Muscle layer of duodenum (tissue), 2 donors: Measurements from ENCODE around the gene DAAM1.

Source experiments
- H3K27ac ChIP-seq: one replicate; pipeline ENCODE4 v1.7.0; 2013; ENCODE audit warnings: mild to moderate bottlenecking, low read length
- H3K27me3 ChIP-seq: one replicate; pipeline ENCODE4 v1.7.0; 2013; ENCODE audit warnings: low read depth, mild to moderate bottlenecking, control low read depth, low read length
- H3K36me3 ChIP-seq, 2 donors: one replicate each; pipeline ENCODE4 v1.7.0; 2013; ENCODE audit warnings: low read length in 2 of 2, control low read depth in 1 of 2, mild to moderate bottlenecking in 1 of 2; ENCODE audit not compliant: insufficient read depth in 2 of 2, control insufficient read depth in 1 of 2
- H3K4me1 ChIP-seq, 2 donors: one replicate each; pipeline ENCODE4 v1.7.0; 2013; ENCODE audit warnings: low read length in 2 of 2, mild to moderate bottlenecking in 2 of 2, control low read depth in 1 of 2, moderate library complexity in 1 of 2; ENCODE audit not compliant: insufficient read depth in 2 of 2, control insufficient read depth in 1 of 2
- H3K4me3 ChIP-seq, 2 donors: one replicate each; pipeline ENCODE4 v1.7.0; 2013; ENCODE audit warnings: low read length in 2 of 2, low read depth in 1 of 2, mild to moderate bottlenecking in 1 of 2
- H3K9me3 ChIP-seq, 2 donors: one replicate each; pipeline ENCODE4 v1.7.0; 2013; ENCODE audit warnings: low read length in 2 of 2, control low read depth in 1 of 2, mild to moderate bottlenecking in 1 of 2; ENCODE audit not compliant: control insufficient read depth in 1 of 2
- donor health status: healthy.

DAAM1 gene

GRCh38 chr14:59333668-59334067 is 145.2 kb downstream of the DAAM1 start:
- no peak overlapping the region for H3K4me3 ChIP-seq
- H3K4me1 ChIP-seq, result peaks cover 14 to 49% of the 10 kb centered on the region in 2 donors
- H3K36me3 ChIP-seq, result peaks cover 5 to 7% of the 10 kb centered on the region in 2 donors
- no peaks in the 10 kb centered on the region for H3K9me3 ChIP-seq
- H3K27ac ChIP-seq, result peak overlapping the region; percentile 81
- H3K27me3 ChIP-seq, result no peaks in the 10 kb centered on the region

- no peaks in the 10 kb centered on the region for H3K27me3 ChIP-seq
- H3K9me3 ChIP-seq, result no peaks in the 10 kb centered on the region
- H3K4me3 ChIP-seq, result no peak overlapping the region
- peak overlapping the region; percentile 81 for H3K27ac ChIP-seq
- peaks cover 5 to 7% of the 10 kb centered on the region in 2 donors for H3K36me3 ChIP-seq
- peaks cover 14 to 50% of the 10 kb centered on the region in 2 donors for H3K4me1 ChIP-seq
These were observed 145.8 kb downstream of the DAAM1 start for GRCh38 chr14:59334253-59334652.

- H3K27me3 ChIP-seq, result no peaks in the 10 kb centered on the region
- H3K36me3 ChIP-seq, result peaks cover 4 to 6% of the 10 kb centered on the region in 2 donors
- H3K4me3 ChIP-seq, result no peak overlapping the region
- H3K9me3 ChIP-seq, result no peaks in the 10 kb centered on the region
- H3K4me1 ChIP-seq, result peaks cover 14 to 47% of the 10 kb centered on the region in 2 donors
- peak overlapping the region; percentile 80 for H3K27ac ChIP-seq
These were observed 147.6 kb downstream of the DAAM1 start for GRCh38 chr14:59336098-59336497.

GRCh38 chr14:59336706-59337105 is 148.2 kb downstream of the DAAM1 start:
- peaks cover 14 to 47% of the 10 kb centered on the region in 2 donors for H3K4me1 ChIP-seq
- H3K27me3 ChIP-seq, result no peaks in the 10 kb centered on the region
- H3K4me3 ChIP-seq, result no peak overlapping the region
- H3K9me3 ChIP-seq, result no peaks in the 10 kb centered on the region
- peaks cover 0 to 6% of the 10 kb centered on the region in 2 donors for H3K36me3 ChIP-seq
- peak overlapping the region; percentile 80 for H3K27ac ChIP-seq

- Histone ChIP-seq H3K27ac (peak overlapping the region; percentile 80), H3K4me1 (peaks cover 14 to 47% of the 10 kb centered on the region in 2 donors), H3K4me3 (no peak overlapping the region), H3K9me3 (no peaks in the 10 kb centered on the region), H3K27me3 (no peaks in the 10 kb centered on the region), H3K36me3 (peaks cover 0 to 6% of the 10 kb centered on the region in 2 donors)
These were observed 148.7 kb downstream of the DAAM1 start for GRCh38 chr14:59337141-59337611.

- Histone ChIP-seq H3K9me3 (no peaks in the 10 kb centered on the region), H3K4me1 (peaks cover 6 to 43% of the 10 kb centered on the region in 2 donors), H3K27me3 (no peaks in the 10 kb centered on the region), H3K4me3 (no peak overlapping the region), H3K27ac (peak overlapping the region; percentile 80), H3K36me3 (peaks cover 4 to 6% of the 10 kb centered on the region in 2 donors)
These were observed 150.3 kb downstream of the DAAM1 start for GRCh38 chr14:59338761-59339160.

- no peaks in the 10 kb centered on the region for H3K27me3 ChIP-seq
- H3K27ac ChIP-seq, result peak overlapping the region; percentile 46
- H3K4me3 ChIP-seq, result no peak overlapping the region
- peaks cover 6 to 37% of the 10 kb centered on the region in 2 donors for H3K4me1 ChIP-seq
- H3K9me3 ChIP-seq, result no peaks in the 10 kb centered on the region
- H3K36me3 ChIP-seq, result peaks cover 4 to 6% of the 10 kb centered on the region in 2 donors
These were observed 151.3 kb downstream of the DAAM1 start for GRCh38 chr14:59339524-59340330.

- no peak overlapping the region for H3K27ac ChIP-seq
- peaks cover 6 to 8% of the 10 kb centered on the region in 2 donors for H3K36me3 ChIP-seq
- no peaks in the 10 kb centered on the region for H3K27me3 ChIP-seq
- H3K9me3 ChIP-seq, result no peaks in the 10 kb centered on the region
- peaks cover 6 to 28% of the 10 kb centered on the region in 2 donors for H3K4me1 ChIP-seq
- no peak overlapping the region for H3K4me3 ChIP-seq
These were observed 153.5 kb downstream of the DAAM1 start for GRCh38 chr14:59341858-59342477.

GRCh38 chr14:59342516-59343484 is 154.3 kb downstream of the DAAM1 start:
- Histone ChIP-seq H3K36me3 (peaks cover 8 to 10% of the 10 kb centered on the region in 2 donors), H3K27ac (peak overlapping the region; percentile 57), H3K4me3 (no peak overlapping the region), H3K9me3 (no peaks in the 10 kb centered on the region), H3K4me1 (peaks cover 0 to 21% of the 10 kb centered on the region in 2 donors), H3K27me3 (no peaks in the 10 kb centered on the region)

- Histone ChIP-seq H3K27me3 (no peaks in the 10 kb centered on the region), H3K4me1 (peaks cover 0 to 13% of the 10 kb centered on the region in 2 donors), H3K27ac (peak overlapping the region; percentile 57), H3K4me3 (no peak overlapping the region), H3K9me3 (no peaks in the 10 kb centered on the region), H3K36me3 (peaks cover 14 to 16% of the 10 kb centered on the region in 2 donors)
These were observed 155.1 kb downstream of the DAAM1 start for GRCh38 chr14:59343585-59343984.
